Ascending aorta (tissue), 2 donors: ENCODE data around the gene CAMK1G. TPM values are rescaled to one million over a fixed set of nuclear protein-coding genes. Genes with fewer than 3 reads are reported as not detected.

Experiments
- DNase-seq, 2 donors: peaks; one replicate each; pipeline ENCODE4 v3.0.0-alpha.2; 2019; ENCODE audit warnings: low spot score in 2 of 2
- H3K27ac ChIP-seq, 2 donors: fragments of 200-600 bp; sonication (generic); one replicate each; pipeline ENCODE4 v1.5.1; 2016 to 2017; ENCODE audit warnings: mild to moderate bottlenecking in 1 of 2
- H3K27me3 ChIP-seq: fragments of 200-600 bp; sonication (generic); one replicate; pipeline ENCODE4 v1.5.1; 2017
- H3K36me3 ChIP-seq, 2 donors: fragments of 200-600 bp; sonication (generic); one replicate each; pipeline ENCODE4 v1.5.1; 2016
- H3K4me1 ChIP-seq, 2 donors: fragments of 200-600 bp; sonication (generic); one replicate each; pipeline ENCODE4 v1.5.1; 2016 to 2017; ENCODE audit warnings: mild to moderate bottlenecking in 1 of 2
- H3K4me3 ChIP-seq, 2 donors: fragments of 200-600 bp; sonication (generic); one replicate each; pipeline ENCODE4 v1.5.1; 2016 to 2017; ENCODE audit warnings: mild to moderate bottlenecking in 1 of 2
- H3K9me3 ChIP-seq, 2 donors: fragments of 200-600 bp; sonication (generic); one replicate each; pipeline ENCODE4 v1.5.1; 2016
- intact Hi-C: fragments of 100-400 bp; cut with DNase I; formaldehyde crosslinking; loops from one replicate; pipeline ENCODE4 v1.15.1; 2023
- total RNA-seq: library from RNA; depleted of rRNA; stranded (reverse); fragments of >200 nt; gene quantifications from one replicate; pipeline ENCODE4 v1.1.0, GENCODE V29; 2016
- TF ChIP-seq, protein P1 (sequence below), 3 experiments: fragments of 200-600 bp in 2 of 3; fragments of 450-650 bp in 1 of 3; sonication (generic) in 2 of 3; IDR thresholded peaks; one replicate each; pipeline ENCODE4 v1.5.1; 2016 to 2019; ENCODE audit warnings: antibody characterized with exemption in 3 of 3, mild to moderate bottlenecking in 1 of 3, moderate library complexity in 1 of 3

Gene CAMK1G
- total RNA-seq, 1 donor from 2014 or later, result not detected

DNA sequence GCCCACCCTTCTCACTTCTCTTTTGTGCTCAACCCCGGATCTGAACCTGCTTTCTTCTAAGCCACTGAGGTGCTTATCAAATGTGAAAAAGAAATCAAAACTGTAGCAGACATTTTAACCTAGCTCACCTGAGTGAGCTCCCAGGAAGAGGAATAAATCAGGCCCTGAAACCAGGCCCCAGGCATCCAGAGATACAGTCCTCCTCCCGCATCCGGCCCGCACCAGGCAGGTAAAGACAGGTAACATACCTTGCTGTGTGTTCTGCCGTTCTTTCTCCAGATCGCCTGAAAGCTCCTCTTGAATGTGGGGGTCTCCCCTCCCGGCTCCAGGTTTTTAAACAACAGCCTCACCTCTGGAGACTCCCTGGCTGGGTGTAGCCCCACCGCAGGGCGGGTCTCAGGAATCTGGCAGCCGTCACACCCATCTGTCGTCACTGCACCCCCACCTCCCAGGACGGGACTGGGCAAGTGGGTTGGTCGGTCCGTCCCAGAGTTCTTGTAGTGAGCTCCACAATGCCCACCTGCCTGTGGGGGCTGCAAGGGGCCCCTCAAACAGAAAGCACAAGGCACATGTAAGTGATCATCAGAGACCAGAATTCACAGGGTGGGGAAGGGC is 68.7 kb downstream of the CAMK1G start, which contains the start of gene LAMB3:
LAMB3 (minus strand) TSS at position 305 of the 615 bp plus-strand sequence. CDS start 1,481 bp downstream, outside the sequence.
- TF ChIP-seq, protein P1, sequence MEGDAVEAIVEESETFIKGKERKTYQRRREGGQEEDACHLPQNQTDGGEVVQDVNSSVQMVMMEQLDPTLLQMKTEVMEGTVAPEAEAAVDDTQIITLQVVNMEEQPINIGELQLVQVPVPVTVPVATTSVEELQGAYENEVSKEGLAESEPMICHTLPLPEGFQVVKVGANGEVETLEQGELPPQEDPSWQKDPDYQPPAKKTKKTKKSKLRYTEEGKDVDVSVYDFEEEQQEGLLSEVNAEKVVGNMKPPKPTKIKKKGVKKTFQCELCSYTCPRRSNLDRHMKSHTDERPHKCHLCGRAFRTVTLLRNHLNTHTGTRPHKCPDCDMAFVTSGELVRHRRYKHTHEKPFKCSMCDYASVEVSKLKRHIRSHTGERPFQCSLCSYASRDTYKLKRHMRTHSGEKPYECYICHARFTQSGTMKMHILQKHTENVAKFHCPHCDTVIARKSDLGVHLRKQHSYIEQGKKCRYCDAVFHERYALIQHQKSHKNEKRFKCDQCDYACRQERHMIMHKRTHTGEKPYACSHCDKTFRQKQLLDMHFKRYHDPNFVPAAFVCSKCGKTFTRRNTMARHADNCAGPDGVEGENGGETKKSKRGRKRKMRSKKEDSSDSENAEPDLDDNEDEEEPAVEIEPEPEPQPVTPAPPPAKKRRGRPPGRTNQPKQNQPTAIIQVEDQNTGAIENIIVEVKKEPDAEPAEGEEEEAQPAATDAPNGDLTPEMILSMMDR (IDR thresholded peaks at IDR 0.05), result no peak
- intact Hi-C loops, result no loop called here
- Histone ChIP-seq H3K4me3 (no peak within 1 kb of the TSS), H3K36me3 (no peaks in the 10 kb centered on the region), H3K27me3 (no peaks in the 10 kb centered on the region), H3K4me1 (peaks cover 0 to 24% of the 10 kb centered on the region in 2 donors), H3K27ac (peak within 1 kb of the TSS in 1 of 2 donors; percentile 12), H3K9me3 (no peaks in the 10 kb centered on the region)
- DNase-seq, result no peak

DNA sequence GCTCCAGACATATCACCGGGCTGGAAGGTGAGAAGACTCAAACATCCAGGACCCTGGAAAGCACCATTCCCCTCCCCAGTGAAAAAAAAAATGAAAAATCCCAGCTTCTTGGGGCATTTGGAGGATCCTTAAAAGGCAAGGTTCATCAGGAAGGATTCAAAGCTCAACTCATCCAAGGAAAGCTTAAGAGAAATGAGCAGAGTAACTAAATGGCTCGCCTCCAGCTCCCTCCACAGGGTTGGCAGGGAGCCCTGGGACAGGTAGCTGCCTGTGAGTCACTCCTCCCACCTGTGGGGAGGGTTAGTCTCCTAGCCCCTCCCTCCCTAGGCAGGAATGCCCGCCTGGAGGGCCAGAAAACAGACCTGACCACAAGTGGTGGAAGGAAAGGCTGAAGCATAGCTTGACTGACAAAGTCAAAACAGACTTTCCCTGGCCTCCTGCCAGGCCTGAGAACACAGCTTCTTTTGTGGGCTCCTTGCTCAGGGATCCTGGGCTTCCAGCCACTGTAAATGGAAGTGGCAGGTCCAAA is 69.4 kb downstream of the CAMK1G start:
- Histone ChIP-seq H3K27ac (no peak overlapping the region), H3K36me3 (no peaks in the 10 kb centered on the region), H3K27me3 (no peaks in the 10 kb centered on the region), H3K4me1 (peaks cover 0 to 24% of the 10 kb centered on the region in 2 donors), H3K9me3 (no peaks in the 10 kb centered on the region), H3K4me3 (no peak overlapping the region)
- DNase-seq, result no peak
- TF ChIP-seq, protein P1 (IDR thresholded peaks at IDR 0.05), result no peak
- intact Hi-C loops, result no loop called here

DNA sequence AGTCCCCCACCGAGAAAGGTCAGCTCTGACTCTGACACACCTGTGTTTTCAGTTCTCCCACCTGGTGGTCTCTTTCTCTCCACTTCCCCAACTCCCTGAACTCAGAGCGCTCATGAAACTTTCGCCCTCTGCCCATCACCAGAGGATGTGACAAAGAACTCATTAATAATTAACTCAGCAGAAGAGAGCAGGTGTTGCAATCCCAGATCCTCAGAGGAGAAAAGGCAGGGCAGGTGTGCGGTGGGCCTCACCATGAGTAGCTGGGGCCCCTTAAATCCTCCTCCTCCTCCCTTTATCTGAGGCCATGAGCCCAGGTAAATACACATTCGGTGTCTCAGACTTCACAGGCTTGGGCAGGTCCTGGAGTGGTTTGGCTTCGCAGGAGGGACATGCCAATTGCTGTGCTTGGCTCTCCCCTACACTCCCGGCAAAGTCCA is 70.4 kb downstream of the CAMK1G start:
- intact Hi-C loops, result no loop called here

DNA sequence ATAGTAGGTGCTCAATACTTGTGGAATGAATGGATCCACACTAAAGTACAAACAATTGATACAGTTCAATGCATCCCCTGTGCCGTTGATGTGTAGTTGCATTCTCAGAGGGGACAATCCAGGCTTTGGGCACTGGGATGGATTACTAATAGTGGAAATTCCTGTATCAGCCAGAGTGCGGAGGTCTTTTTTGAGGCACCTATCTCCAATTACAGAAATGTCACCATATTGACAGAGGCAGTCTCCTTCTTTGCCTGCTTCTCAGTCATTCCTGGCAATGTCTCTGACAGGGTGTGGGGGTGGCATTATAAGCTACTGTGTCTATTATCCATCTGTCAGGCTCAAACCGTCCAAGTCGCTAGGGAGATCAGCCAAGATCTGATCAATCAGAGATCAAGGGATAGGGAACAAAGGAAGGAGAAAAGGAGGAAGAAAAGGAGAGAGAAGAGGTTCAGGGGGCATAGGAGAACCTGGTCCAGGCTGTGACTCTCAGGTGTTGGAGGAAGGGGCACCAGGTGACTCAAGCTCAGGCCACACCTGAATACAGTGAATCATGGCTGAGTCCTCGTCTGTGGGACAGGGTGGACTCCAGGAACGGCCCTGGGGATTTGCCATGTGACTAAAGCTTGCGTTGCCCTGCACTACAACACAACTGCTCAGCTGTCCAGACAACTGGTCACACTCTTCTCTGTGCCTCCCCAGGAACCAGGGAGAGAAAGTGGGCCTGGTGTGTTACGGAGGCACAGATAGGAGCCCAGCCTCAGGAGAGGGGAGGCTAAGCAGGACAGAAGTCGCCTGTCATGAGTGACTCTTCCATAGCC is 72.1 kb downstream of the CAMK1G start:
- H3K4me1 ChIP-seq, result peaks cover 0 to 11% of the 10 kb centered on the region in 2 donors
- H3K27me3 ChIP-seq, result no peaks in the 10 kb centered on the region
- H3K4me3 ChIP-seq, result no peak overlapping the region
- no peaks in the 10 kb centered on the region for H3K36me3 ChIP-seq
- intact Hi-C loops, result no loop called here
- TF ChIP-seq, protein P1 (IDR thresholded peaks at IDR 0.05), result no peak
- no peak overlapping the region for H3K27ac ChIP-seq
- no peak for DNase-seq
- no peaks in the 10 kb centered on the region for H3K9me3 ChIP-seq

More for the DNA sequence above, 70.4 kb downstream of the CAMK1G start:
- H3K9me3 ChIP-seq, result no peaks in the 10 kb centered on the region
- peaks cover 0 to 17% of the 10 kb centered on the region in 2 donors for H3K4me1 ChIP-seq
- no peak overlapping the region for H3K4me3 ChIP-seq
- no peak overlapping the region for H3K27ac ChIP-seq
- no peaks in the 10 kb centered on the region for H3K27me3 ChIP-seq
- TF ChIP-seq, protein P1 (IDR thresholded peaks at IDR 0.05), result no peak
- no peak for DNase-seq
- H3K36me3 ChIP-seq, result no peaks in the 10 kb centered on the region

DNA sequence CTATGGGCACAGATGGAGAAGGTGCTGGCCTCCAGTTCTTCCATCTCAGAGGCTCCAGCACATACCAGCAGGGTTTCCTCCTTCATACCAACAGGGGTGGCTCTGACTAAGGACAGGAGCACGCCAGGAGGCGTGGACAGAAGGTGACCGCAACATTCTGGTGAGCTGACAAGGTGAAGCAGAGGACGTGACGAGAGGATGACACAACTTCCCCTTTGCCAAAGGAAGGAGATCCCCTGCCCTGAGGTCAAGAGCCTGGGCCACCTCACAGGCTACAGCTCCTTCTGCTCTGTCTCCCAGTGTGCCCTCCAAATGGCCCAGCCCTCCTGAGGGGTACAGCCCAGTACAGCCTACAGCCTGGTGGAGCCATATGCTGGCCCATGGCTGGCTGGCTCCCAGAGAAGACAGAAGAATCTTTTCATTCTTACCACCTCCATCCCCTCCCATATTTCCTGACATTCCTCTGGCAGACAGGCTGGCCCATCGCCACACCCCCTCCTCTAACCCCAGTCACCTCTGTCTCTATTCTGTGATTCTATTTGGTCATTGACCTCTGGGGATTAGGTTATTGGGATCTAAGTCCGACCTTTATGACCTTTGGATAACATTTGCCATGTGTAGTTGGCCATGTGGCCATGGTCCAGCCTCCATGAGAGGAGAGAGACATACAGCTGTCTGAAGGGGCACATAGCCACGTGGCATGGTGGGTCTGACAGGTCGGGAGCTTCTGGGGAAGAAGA is 73.8 kb downstream of the CAMK1G start:
- intact Hi-C loops, result no loop called here
- Histone ChIP-seq H3K27ac (no peak overlapping the region), H3K27me3 (no peaks in the 10 kb centered on the region), H3K9me3 (no peaks in the 10 kb centered on the region), H3K4me3 (no peak overlapping the region), H3K4me1 (peaks cover 0 to 9% of the 10 kb centered on the region in 2 donors), H3K36me3 (no peaks in the 10 kb centered on the region)
- TF ChIP-seq, protein P1 (IDR thresholded peaks at IDR 0.05), result no peak
- DNase-seq, result no peak
